HG03469 (cell line): Measurements from ENCODE around the gene BEST1.
"Not testable (repeated sequence)": the region's sequence is repeated elsewhere in the genome, so short reads cannot be mapped to it uniquely, and the experiment has no call there.

ENCODE experiments used
- ATAC-seq: cut with Tn5 transposase; IDR thresholded peaks from one replicate; pipeline ENCODE4 v1.9.1; 2021; ENCODE audit warnings: mild to moderate bottlenecking, moderate library complexity, moderate number of reproducible peaks; ENCODE audit not compliant: unreplicated experiment

The BEST1 gene

DNA sequence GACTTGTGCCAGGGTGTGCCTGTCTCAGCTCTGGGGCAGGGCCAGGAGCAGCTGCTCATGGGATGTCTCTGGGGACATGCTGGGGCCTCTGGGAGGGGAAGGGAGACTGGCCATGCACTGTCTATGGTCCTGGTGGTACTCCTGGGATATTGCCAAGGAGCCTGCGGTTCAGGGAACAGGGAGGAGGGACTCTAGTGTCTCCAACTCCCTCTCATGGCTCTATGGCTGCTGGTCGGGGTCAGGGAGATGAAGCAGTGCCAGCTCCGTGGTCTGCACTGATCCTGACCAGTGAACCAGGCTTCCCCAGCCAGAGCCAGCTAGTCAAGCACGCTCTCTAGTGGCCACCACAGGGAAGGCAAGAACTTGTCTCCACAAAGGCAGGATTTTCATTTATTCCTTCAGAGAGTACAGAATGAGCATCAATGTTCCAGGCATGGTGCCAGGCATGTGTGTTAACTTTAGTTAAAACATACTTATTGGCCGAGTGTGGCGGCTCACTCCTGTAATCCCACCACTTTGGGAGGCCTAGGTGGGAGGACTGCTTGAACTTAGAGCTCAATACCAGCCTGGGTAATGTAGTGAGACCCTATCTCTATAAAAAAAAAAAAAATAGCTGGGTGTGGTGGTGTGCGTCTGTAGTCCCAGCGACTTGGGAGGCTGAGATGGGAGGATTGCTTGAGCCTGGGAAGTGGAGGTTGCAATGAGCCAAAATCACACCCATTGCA is 2.5 kb upstream of the BEST1 start:
- ATAC-seq: no peak

DNA sequence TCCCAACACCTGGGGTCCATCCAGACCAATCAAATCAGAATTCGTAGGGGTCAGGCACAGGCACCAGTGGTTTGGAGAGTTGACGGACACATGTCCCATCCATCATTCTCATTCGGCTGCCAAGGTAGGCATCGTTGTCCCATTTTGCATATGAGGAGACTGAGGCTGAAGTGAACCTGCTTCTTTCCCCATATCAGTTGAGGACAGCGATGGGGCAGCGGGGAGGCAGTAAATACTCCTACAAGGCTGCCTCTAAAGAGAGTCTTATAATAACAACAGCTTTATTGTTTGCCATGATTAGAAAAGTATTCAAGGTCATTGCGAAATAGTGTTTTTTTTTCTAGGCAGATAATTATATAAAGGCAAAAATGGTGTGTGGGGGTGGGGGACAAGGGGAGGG is 1.6 kb upstream of the BEST1 start:
- ATAC-seq: no peak

DNA sequence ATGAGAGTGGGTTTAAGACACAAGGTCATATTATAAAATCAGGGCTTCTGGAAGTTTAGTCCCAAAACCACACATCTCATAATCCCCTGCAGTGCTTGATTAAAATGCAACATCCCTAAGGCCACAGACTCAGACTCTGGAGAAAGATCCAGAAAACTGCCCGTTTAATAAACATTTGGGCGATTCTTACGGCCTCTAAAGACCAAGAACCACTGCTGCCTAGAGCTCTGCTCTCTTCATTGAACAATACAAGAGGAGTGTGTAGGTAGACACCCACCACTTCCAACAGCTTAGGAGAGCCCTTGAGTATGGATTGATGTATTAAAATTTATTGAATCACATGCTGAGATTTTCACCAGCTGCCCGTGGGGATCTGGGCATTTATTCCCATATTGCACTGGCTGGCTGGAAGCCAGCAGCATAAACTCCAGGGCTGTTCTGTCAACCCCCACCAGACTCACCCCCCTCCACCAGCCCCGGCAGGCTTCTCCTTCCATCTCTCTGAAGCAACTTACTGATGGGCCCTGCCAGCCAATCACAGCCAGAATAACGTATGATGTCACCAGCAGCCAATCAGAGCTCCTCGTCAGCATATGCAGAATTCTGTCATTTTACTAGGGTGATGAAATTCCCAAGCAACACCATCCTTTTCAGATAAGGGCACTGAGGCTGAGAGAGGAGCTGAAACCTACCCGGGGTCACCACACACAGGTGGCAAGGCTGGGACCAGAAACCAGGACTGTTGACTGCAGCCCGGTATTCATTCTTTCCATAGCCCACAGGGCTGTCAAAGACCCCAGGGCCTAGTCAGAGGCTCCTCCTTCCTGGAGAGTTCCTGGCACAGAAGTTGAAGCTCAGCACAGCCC is 749 bp upstream of the BEST1 start:
- no peak for ATAC-seq

DNA sequence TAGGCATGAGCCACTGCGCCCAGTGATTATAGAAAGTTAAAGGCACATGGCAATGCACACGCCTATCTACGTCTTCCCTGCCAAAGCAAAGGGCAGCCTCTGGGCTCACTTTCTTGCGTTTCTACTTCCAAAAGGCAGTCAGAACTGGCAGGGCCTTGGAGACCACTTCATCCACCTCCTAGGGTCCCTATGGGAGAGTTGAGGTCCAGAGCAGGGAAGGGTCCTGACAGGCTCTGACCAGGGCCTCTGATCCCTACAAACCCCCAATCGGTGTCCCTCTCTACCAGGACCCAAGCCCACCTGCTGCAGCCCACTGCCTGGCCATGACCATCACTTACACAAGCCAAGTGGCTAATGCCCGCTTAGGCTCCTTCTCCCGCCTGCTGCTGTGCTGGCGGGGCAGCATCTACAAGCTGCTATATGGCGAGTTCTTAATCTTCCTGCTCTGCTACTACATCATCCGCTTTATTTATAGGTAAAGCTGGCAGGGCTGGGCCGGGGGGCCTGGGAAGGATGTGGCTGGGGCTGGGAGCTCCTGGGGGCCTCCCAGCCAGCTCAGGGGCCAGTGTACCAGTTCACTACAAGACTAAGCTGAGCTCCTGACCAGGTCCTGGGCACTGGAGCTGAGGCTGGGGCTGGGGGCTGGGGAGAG is 1.5 kb downstream of the BEST1 start:
- no peak for ATAC-seq

DNA sequence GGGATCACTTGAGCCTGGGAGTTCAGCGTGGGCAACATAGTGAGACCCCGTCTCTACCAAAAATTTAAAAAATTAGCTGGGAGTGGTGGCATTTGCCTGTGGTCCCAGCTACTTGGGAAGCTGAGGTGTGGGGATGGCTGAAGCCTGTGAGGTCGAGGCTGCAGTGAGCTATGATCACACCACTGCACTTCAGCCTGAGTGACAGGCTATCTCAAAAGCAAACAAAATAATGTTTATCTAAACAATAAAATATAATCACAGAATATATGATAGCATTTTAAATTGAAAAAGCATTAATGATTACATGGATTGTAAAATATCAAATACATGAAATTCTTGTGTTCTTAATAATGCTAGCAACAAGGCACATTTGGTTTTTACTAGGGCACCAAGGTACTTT is 2.7 kb downstream of the BEST1 start:
- no peak for ATAC-seq

- not testable (repeated sequence) for ATAC-seq
Measured at GRCh38 chr11:61953632-61954031, 3.5 kb downstream of the BEST1 start.

- no peak for ATAC-seq
Measured at GRCh38 chr11:61954106-61954850, 4.1 kb downstream of the BEST1 start.

DNA sequence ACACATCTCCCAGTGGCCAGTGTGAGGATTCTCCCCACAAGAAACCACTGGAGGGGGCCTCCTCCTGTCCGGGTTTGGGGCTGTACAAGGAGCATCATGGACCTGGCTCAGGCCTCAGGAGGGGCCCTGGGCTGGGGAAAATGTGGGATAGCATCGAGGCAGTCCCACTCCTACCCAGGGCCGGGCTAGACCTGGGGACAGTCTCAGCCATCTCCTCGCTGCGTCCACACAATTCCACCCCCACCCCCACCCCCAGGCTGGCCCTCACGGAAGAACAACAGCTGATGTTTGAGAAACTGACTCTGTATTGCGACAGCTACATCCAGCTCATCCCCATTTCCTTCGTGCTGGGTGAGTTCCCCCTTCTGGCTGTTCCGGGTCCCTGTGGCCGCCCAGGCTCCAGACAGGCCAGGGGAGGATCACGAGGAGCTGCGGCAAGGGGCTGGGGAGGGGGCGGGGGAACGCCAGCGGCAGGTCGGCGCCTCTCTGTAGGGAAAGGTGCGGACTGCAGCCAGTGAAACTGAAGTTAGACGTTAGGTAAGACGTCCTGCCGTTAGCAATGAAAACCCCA is 4.8 kb downstream of the BEST1 start:
- no peak for ATAC-seq

- ATAC-seq: no peak
Measured at GRCh38 chr11:61955422-61956135, 5.4 kb downstream of the BEST1 start.

DNA sequence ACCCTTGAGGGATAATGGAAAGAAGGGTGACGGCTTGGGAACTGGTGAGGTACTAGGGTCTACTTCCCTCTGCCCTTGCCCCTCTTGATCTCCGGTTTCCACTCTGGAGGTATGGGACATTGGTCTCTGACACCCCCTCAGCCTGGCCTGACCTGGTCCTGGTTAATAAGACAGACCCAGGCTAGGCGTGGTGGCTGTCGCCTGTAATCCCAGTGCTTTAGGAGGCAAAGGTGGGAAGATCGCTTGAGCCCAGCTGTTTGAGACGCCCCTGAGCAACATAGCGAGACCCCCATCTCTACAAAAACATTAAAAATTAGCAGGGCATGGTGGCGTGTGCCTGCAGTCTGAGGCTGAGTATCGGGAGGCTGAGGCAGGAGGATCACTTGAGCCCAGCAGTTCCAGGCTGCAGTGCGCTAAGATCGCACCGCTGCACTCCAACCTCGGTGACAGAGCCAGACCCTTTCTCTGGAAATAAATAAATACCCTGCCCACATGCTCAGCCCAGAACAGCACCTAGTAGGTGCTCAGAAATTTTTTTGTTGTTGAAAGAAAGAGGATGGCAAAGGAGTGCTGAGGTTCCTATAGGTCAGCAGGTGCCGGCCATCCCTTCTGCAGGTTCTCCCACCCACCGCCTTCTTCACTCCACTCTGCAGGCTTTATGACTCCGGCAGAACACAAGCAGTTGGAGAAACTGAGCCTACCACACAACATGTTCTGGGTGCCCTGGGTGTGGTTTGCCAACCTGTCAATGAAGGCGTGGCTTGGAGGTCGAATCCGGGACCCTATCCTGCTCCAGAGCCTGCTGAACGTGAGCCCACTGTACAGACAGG is 6.3 kb downstream of the BEST1 start:
- ATAC-seq: no peak

DNA sequence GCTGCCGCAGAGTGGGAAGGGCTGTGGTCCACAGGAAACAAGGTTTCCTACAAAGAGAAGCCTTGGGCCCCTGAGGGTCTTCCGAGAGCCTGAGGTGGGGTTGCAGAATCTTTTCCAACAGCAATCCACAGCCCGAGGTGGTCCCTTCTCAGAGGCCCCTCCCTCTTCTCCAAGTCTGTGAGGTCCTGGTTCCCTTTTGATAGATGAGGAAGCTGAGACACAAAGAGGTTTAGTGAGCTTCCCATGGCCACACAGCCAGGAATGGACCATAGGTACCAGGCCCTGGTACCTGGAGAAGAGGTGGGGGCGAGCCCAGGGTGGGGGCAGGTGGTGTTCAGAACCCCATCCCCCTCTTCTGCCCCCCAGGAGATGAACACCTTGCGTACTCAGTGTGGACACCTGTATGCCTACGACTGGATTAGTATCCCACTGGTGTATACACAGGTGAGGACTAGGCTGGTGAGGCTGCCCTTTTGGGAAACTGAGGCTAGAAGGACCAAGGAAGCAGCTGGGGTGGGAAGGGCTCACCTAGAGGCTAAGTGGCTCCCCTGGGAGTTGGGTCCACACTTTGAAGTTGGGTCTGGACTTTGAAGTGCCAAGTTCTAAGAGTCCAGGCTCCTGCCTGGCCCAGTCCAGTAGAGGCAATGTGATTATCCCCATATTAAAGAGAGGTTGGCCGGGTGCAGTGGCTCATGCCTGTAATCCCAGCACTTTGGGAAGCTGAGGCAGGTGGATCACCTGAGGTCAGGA is 7.0 kb downstream of the BEST1 start:
- no peak for ATAC-seq

DNA sequence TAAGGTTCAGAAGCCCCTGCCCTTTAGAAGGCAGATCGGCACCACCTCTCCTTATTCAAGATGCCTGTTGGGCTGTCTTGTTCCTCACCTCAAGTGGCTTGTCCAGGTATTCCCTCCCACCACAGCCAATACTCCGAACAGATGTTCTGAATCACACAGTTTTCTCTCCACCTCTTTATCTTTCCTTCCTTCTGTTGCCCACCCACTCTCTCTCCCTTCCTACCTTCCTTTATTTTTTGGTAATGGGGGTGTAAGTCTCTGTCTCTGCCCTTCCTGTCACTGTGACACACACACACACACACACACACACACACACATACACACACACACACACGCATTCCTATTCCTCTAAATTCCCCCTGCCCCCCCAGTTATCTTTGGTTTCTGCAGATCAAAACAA is 8.4 kb downstream of the BEST1 start:
- no peak for ATAC-seq

DNA sequence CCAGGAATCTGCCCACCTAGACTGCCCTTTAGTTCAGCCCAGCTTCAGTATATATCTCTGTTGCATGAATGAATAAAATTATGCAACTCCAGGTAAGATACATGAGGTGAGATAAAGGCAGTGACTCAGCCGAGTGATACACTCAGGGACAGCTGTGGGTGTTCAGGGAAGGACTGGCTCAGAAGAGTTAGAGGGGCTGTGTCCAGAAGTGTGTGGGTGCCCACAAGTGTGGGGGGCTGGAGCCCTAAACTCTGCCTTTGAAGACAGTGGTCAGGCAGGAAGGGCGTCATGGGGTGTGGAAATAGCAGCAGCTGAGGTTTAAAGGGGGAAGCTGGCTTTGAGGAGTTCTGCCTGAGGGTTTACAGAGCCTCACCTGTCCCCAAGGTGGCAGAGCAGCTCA is 9.0 kb downstream of the BEST1 start:
- no peak for ATAC-seq

DNA sequence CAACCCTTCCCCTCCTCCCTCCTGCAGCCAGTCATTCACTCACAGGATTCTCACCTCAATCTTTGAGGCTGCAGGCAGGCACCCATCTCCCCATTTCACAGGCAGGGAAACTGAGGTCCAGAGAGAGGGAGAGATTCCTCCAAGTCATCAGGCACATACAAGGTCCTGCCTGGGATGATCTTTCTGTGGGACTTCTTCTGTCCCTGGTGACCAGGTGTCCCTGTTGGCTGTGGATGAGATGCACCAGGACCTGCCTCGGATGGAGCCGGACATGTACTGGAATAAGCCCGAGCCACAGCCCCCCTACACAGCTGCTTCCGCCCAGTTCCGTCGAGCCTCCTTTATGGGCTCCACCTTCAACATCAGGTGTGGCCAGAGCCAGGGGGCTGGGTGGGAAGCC is 9.5 kb downstream of the BEST1 start:
- ATAC-seq: no peak

DNA sequence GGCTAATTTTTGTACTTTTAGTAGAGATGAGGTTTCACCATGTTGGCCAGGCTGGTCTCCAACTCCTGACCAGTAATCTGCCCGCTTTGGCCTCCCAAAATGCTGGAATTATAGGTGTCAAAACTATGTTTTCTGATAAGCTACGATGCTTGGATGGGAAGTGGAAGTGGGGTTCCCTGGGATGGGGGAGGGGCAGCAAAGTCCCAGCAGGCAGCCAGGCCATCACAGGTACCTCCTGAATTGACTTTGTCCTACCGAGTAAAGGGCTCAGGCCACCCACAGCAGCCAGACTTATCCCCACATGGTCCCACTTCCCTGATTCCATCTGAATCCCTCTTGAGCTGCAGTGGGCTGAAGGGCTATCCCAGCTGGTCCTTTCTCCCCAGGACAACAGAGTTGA is 10.4 kb downstream of the BEST1 start:
- ATAC-seq: no peak

DNA sequence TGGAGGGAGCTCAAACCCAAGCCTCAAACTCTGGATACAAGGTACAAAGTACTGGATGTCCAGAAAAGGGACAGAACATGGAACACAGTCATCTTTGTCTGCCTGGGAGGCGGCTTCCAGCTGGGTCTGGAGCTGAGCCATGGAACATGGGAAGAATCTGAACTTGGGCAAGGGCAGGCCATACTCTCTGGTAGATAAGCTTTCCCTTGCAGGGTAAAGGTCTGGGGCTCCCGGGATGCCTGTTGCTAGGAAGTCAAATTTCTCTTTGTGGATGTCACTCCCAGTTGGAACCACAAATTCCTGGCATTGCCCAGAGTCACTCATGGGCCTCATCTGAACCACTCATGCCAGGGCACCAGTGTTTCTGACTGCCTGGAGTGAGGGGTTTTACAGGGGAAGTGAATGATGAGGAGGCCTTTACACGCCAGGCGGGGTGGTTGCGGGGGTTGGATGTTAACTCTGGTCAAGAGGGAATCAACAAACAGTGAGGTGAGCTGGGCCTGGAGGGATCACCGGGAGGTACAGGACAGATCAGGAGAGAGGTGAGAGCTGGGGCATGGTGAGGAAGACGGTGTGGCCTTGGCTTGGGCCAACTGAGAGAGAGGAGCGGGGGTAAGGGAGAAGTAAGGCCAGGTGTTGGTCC is 11.5 kb downstream of the BEST1 start:
- ATAC-seq: no peak

DNA sequence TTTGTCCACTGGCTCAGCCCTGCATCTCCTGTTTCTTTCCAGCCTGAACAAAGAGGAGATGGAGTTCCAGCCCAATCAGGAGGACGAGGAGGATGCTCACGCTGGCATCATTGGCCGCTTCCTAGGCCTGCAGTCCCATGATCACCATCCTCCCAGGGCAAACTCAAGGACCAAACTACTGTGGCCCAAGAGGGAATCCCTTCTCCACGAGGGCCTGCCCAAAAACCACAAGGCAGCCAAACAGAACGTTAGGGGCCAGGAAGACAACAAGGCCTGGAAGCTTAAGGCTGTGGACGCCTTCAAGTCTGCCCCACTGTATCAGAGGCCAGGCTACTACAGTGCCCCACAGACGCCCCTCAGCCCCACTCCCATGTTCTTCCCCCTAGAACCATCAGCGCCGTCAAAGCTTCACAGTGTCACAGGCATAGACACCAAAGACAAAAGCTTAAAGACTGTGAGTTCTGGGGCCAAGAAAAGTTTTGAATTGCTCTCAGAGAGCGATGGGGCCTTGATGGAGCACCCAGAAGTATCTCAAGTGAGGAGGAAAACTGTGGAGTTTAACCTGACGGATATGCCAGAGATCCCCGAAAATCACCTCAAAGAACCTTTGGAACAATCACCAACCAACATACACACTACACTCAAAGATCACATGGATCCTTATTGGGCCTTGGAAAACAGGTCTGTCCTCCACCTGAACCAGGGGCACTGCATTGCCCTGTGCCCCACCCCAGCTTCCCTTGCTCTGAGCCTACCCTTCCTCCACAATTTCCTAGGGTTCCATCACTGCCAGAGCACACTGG is 12.3 kb downstream of the BEST1 start:
- ATAC-seq: no peak

GRCh38 chr11:61963016-61963281 is 12.8 kb downstream of the BEST1 start:
- ATAC-seq: no peak
